ENCODE measurements around the gene SLC9A6.

Gene SLC9A6

GRCh38 chrX:135975421-135975820, 9.8 kb upstream of the SLC9A6 start:
- no peak for DNase-seq (ENCODE audit: low read depth)
- TF ChIP-seq CTCF (IDR thresholded peaks at IDR 0.05; ENCODE audit: insufficient read depth, low read depth, low read length, missing control alignments) = no peak
- no peak overlapping the region for H3K4me3 ChIP-seq (ENCODE audit: low read length)

GRCh38 chrX:135977611-135978010, 7.6 kb upstream of the SLC9A6 start:
- DNase-seq (ENCODE audit: low read depth) = peak; percentile 57
- no peak for TF ChIP-seq CTCF (IDR thresholded peaks at IDR 0.05; ENCODE audit: insufficient read depth, low read depth, low read length, missing control alignments)
- H3K4me3 ChIP-seq (ENCODE audit: low read length) = no peak overlapping the region

- no peak for DNase-seq (ENCODE audit: low read depth)
- TF ChIP-seq CTCF (IDR thresholded peaks at IDR 0.05; ENCODE audit: insufficient read depth, low read depth, low read length, missing control alignments) = no peak
- H3K4me3 ChIP-seq (ENCODE audit: low read length) = no peak overlapping the region
Observed at GRCh38 chrX:135981010-135981409, 4.2 kb upstream of the SLC9A6 start.

- H3K4me3 ChIP-seq (ENCODE audit: low read length) = no peak overlapping the region
- TF ChIP-seq CTCF (IDR thresholded peaks at IDR 0.05; ENCODE audit: insufficient read depth, low read depth, low read length, missing control alignments) = no peak
- no peak for DNase-seq (ENCODE audit: low read depth)
Observed at GRCh38 chrX:135981668-135982067, 3.6 kb upstream of the SLC9A6 start.

- no peak overlapping the region for H3K4me3 ChIP-seq (ENCODE audit: low read length)
- DNase-seq (ENCODE audit: low read depth) = peak; percentile 46
- TF ChIP-seq CTCF (IDR thresholded peaks at IDR 0.05; ENCODE audit: insufficient read depth, low read depth, low read length, missing control alignments) = no peak
Observed at GRCh38 chrX:135982860-135983259, 2.4 kb upstream of the SLC9A6 start.

- H3K4me3 ChIP-seq (ENCODE audit: low read length) = peak overlapping the region; percentile 63
- peak; percentile 20 for DNase-seq (ENCODE audit: low read depth)
- no peak for TF ChIP-seq CTCF (IDR thresholded peaks at IDR 0.05; ENCODE audit: insufficient read depth, low read depth, low read length, missing control alignments)
Observed at GRCh38 chrX:135984256-135984655, 979 bp upstream of the SLC9A6 start.

GRCh38 chrX:135984791-135985156, 461 bp upstream of the SLC9A6 start:
- TF ChIP-seq CTCF (IDR thresholded peaks at IDR 0.05; ENCODE audit: insufficient read depth, low read depth, low read length, missing control alignments) = no peak
- peak overlapping the region; percentile 63 for H3K4me3 ChIP-seq (ENCODE audit: low read length)
- DNase-seq (ENCODE audit: low read depth) = peak; percentile 12
